GM12891 (cell line): Measurements from ENCODE around the gene OCEL1.

Experiments
- POLR2A ChIP-seq: IDR thresholded peaks from 2 replicates; pipeline ENCODE4 v1.6.1; 2011; ENCODE audit warnings: low read depth, low read length, control low read depth
- POLR2AphosphoS5 ChIP-seq: IDR thresholded peaks from 2 replicates; pipeline ENCODE4 v1.6.1; 2011; ENCODE audit warnings: low read depth, low read length, control low read depth
- POU2F2 ChIP-seq: IDR thresholded peaks from 2 replicates; pipeline ENCODE4 v1.6.1; 2011; ENCODE audit warnings: low read depth, mild to moderate bottlenecking, control low read depth, low read length, moderate library complexity

DNA sequence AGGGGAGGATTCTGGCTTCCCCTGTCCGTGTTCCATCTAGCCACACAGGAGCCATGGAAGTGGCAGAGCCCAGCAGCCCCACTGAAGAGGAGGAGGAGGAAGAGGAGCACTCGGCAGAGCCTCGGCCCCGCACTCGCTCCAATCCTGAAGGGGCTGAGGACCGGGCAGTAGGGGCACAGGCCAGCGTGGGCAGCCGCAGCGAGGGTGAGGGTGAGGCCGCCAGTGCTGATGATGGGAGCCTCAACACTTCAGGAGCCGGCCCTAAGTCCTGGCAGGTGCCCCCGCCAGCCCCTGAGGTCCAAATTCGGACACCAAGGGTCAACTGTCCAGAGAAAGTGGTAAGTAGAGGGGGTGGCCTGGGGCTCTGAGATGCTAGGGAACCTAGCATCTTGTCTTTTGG, 42.7 kb downstream of the OCEL1 start:
- no peak for TF ChIP-seq POLR2AphosphoS5
- no peak for TF ChIP-seq POU2F2
- TF ChIP-seq POLR2A = no peak
